Stimulated activated CD4-positive, alpha-beta T cell treated with anti-CD3 and anti-CD28 coated beads, Interleukin-2, amount 100 ng/mL, for 24 hours (primary cell): ENCODE measurements around the gene LCORL.
"Not testable (repeated sequence)": the region's sequence is repeated elsewhere in the genome, so short reads cannot be mapped to it uniquely, and the experiment has no call there.

Experiments
- DNase-seq, 2 donors: peaks; one replicate each; pipeline ENCODE4 v3.0.0-alpha.2; 2020

The LCORL gene

DNA sequence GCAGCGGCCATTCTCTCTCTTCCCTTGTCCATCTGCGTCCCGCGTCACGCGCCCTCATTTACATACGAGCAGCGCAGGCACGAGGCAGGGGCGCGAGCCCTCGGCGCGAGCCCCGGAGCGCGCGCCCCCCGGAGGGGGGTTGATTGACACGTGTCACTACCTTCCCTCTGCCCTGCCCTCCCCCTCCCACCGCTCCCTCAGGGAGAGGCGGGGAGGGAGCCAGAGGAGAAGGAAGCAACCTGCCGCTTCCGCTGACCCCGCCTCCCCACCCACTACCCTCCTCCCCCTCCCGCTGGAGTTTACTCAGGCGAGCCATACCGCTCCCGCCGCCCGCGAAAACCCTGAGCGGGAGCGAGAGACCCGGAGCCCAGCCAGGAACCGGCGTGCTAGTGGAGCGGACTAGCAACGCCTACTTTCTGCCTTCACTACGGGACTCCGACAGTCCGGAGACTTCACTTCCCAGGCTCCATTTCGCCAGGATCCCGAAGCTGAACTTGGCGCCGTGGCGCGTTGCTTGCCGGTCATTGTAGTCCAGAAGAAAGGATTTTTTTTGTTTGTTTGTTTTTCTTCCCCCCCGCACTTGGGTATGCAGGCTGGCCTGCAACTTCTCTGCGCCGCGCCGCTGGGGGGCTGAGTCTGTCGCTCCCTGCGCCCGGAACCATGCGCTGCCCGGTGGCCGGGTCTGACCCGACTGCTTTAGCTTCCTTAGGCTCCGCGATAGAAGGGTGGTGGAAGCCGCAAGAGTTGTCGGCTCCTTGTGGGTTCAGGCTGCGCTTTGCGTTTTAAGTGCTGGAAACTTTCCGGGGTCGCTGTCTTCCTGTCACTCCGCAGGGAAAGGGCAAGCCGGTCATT lies at the start of gene LCORL:
Gene LCORL, minus strand, starts transcription at position 36 of the 852 bp plus-strand sequence. Its CDS starts 4 bp downstream, at position 32.
- DNase-seq, result peak; percentile 85 to 86

DNA sequence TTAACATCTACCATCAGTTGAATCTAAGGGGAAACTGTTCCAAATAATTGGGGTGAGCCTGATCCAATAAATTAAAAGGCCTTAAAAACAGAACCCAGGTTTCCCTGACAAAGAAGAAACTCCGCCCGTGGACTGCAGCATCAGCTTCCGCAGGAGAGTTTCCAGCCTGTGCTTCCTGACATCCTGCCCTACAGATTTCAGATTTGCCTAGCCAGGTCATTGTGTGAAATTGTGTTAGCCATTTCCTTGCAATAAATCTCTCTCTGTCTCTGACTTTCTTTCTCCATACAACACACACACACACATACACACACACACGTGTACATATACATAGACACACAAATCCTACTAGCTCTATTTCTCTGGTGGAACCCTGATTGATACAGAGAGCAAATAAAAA lies 48.3 kb upstream of the LCORL start:
- no peak for DNase-seq

DNA sequence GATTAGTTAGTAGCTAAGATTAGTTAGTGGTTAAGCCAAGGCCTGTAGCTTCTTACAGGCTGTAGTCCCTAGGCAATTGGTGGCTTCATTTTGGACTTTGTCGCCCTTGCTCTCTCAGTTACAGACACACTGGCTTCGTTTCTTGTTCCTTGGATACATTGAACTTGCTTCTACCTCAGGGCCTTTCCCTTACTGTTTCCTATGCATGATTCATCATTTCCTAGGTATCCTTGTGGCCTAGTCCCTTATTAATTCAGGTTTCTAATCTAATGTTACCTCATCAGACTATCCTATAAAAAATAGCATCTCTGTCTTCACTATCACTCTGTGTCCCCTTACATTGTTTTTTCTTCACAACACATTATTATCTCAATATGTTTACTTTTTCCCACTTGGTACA lies 45.5 kb upstream of the LCORL start:
- DNase-seq, result no peak

DNA sequence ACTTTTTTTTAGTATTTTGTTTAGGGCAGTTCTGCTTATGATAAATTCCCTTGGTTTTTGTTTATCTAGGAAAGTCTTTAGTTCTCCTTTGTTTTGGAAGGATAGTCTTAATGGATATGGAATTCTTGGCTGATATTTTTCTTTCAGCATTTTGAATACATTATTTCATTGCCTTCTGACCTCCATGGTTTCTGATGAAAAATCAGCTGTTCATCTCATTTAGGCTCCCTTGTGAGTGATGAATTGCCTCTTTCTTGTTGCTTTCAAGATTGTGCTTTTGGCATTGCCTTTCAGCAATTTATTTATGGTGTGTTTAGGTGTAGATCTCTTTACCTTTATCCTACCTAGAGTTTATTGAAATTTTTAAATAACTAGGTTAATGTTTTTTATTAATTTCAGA lies 41.5 kb upstream of the LCORL start:
- DNase-seq, result no peak

DNA sequence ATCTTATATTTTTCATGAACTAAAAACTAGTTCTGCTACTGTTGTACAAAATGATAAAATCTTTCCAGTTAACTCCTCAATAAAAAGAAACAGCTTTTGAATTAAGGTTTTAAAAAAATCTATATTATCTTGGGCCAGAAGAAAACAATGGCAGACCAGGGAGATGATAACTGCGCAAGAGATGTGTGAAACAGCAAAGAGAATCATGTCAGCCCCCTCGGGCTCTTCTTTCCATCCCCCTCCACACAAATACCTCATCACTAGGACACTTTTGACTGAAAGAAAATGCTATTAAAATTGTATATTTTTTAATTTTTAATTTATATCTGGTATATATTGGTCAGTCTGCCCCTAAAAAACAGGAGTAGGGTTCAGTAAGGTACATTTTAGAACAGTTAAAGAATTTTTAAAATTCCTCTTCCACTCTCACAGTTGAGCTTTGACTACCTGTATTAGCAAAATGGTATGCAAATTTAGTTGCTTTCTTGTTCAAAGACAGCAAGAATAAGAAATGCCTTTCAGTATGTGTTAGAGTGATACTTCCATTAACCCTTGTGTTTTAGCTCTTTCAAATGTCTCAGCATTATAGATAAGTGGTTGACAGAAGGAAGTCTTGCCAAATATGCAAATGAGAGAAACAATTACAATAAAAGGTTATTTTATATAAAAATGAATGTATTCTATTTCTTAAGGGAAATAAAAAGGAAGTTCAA lies 36.4 kb upstream of the LCORL start:
- DNase-seq, result no peak

DNA sequence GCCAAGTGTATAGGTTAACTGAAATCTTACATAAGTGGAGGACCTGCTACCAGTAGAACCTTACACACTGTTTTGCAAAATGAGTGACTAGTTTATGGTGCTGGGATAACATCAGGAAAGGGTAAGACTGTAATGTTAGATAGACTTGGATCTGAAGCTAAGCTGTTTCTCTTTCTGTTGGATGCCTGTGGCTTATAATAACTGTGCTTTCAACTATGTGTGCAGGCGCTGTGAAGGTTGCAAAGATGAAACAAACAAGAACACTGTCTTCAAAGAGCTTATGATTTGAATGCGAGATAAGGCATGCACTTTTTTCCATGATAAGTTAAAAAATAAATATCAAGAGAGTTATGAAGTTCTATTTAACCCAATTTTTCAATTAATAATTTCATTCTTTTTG lies 34.5 kb upstream of the LCORL start:
- no peak for DNase-seq

DNA sequence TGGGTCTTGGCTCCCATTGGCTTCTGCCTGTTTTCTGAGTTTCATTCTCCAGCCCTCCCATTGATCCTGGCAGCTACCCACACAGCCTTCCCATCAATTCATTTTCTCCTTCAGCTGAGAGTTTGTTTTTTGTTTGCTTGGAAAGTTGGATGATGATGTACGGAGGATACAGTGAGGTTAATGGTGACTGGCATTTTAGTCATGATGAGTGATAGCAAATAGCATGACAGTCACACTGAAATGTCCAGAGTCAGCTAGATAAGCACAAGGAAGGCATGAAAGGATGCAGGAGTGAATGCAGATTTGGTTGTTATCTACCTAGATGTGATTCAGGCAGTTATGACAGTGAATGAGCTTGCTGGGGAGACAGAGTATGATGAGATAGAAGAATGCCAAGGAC lies 30.6 kb upstream of the LCORL start:
- DNase-seq, result no peak

DNA sequence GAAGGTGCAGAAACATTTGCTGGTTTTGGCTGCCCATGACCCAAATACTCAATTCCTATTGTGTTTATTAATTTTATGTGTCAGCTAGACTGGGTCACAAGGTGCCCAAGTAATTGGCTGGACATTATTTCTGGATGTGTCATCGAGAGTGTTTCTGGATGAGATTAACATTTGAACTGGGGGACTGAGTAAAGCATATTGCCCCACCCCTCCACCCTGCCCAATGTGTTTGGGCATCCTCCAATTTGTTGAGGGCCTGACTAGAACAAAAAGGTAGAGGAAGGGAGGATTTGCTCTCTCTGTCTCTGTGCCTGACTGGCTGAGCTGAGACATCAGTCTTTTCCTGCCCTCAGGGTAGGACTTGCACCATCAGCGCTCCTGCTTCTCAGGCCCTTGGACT lies 29.7 kb upstream of the LCORL start:
- no peak for DNase-seq

DNA sequence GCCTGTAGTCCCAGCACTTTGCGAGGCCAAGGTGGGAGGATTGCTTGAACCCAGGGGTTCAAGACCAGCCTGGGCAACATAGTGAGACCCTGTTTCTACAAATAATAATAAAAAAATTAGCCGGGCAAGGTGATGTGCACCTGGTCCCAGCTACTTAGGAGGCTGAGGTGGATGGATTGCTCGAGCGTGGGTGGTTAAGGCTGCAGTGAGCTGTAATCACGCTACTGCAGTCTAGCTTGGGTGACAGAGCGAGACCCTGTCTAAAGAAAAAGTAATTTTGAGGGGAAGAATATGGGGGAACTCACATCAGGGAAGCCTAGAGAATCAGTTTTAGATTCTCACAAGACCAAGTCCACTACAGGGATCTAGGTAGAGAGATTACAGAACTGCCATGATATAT lies 28.9 kb upstream of the LCORL start:
- DNase-seq, result no peak

DNA sequence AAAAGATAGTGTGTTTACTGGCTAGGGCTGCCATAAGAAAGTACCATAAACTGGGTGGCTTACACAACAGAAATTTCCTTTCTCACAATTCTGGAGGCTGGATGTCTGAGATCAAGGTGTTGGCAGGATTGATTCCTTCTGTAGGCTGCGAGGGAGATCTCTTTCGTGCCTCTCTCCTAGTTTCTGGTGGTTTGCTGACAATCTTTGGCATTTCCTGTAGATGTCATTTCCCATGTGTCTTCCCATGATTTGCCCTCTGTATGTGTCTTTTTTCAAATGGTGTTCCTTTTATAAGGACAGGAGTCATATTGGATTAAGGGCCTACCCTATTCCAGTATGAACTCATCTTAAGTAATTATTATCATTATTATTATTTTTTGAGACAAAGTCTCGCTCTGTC lies 27.9 kb upstream of the LCORL start:
- DNase-seq, result no peak

DNA sequence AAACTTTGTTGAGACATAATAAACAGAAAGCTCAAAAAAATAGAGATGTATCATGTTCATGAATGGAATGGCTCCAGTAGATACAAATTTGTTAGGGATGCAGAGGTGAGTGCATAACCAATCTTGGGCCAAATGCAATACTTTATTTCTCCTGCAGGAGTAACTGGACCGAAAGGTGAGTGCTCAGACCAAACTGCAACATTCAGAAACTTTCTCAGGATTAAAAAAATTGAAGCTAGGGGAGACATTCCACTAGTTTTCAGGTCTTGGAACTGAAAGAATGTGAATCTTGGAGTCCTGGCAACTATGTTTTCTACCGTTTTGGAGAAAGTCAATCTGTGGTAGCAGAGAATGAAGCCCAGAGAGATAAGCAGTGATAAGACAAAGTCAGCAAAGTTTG lies 21.2 kb upstream of the LCORL start:
- DNase-seq, result no peak

DNA sequence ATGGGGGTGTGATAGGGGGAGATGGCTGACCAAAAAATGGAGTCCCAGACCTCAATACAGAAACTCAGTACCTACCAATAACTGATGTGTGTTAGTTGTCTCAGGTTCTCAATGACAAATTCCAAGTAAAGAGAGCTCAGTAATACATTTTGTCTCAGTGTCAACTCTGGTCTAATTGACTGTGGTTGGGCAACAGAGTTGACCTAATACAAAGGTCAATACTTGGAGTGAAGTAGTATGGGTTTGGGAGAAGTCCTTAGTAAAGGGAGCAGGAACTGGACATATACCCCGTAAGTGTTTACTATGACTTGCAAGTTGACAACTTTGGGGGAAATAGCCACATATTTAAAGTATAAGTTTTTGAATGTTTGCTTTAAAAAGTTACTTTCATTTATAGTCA lies 20.5 kb upstream of the LCORL start:
- no peak for DNase-seq

DNA sequence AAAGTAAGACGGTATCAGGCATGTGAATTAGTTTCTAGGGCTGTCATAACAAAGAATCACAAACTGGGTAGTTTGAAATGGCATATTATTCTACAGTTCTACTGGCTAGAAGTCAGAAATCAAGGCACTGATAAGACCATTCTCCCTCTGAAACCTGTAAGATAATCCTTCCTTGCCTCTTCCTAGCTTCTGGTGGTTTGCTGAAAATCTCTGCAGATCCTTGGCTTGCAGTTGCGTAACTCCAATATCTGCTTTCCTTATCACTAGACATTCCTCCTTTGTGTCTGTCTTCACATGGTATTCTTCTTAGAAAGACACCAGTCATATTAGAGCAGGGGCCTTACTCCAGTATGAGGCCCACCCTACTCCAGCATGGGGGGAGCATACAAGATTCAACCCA lies 19.6 kb upstream of the LCORL start:
- no peak for DNase-seq

DNA sequence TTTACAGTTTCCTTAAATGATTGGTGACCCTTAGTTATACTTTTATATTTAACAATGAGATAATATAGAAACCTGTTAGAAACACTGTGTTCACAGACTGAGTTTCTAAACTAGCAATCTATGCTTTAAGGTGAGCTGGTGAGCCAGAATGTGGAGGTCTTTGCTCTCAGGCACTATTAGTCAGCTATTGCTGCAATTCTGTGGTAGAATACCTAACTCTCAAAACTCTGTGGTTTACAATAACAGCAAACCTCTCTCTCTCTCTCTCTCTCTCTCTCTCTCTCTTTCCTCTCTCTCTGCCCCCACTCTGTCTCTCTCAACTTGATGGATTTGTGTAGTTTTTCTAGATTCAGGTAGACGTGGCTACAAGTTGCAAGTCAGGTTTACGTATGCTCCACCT lies 17.6 kb upstream of the LCORL start:
- no peak for DNase-seq

DNA sequence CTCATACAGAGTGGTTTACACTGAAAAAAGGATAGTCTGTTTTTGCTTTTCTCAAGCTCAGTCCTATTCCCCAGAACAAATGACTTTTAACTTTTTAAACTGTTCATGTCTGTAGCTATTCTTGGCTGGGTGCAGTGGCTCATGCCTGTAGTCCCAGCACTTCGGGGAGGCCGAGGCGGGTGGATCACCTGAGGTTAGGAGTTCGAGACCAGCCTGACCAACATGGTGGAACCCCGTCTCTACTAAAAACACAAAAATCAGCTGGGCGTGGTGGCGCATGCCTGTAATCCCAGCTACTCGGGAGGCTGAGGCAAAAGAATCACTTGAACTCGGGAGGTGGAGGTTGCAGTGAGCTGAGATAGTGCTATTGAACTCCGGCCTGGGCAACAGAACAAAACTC lies 14.8 kb upstream of the LCORL start:
- not testable (repeated sequence) for DNase-seq

DNA sequence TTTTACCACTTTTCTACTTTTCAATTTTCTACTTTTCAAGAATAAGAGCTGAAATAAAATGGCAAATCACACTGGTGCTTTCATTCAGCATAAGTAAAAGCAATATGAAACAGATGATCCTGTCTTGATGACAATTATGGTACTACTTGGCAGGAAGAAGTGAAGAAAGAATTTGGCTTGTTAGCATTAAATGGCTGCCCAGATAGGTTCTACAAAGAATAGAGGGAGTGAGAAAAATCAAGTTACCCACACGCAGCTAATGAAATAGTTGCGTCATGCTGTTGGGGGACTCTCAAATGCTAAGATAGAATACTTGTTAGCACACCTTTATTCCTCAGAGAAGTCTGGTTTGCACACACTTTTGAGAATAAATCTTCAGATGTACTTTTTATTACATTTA lies 12.5 kb upstream of the LCORL start:
- DNase-seq, result no peak

DNA sequence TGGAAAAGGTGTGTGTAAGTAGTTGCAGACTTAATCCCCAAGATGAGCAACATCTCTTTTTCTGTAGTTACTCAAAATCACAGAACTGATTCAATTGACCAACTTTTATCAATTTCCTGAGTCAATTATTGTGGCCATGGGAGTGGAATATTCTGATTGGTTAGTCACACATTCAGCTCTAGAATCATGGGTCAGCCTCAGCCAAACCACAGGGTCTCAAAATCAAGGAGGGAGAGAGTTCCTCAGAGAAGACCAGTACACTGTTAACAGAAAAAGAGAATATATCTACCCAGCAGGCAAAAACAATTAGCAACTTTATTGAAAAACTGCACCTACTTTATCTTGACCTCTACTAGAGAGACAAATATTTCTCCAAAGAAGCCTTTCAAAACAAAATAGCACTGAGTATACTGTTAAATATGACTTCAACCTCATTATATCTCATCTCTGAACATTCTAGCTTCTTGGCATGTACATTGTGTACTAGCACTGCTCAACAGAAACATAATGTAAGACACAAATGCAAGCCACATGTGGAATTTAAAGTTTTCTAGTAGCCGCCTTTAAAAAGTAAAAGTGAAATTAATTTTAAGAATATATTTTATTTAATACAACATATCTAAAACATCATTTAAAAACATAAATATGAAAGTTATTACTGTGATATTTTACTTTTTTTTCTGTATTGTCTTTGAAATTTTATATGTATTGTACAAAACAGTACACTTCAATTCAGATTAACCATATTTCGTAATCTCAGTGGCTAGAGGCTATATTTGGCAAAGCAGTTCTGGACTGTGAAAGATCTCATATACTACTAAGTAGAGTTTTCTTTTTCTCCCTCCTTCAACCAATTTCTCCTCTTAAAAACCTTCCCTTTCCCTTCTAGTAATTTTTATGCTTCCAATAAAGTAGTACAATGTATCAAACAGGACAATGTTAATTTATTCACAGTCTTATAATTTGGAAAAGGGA lies 11.8 kb upstream of the LCORL start:
- DNase-seq, result no peak

DNA sequence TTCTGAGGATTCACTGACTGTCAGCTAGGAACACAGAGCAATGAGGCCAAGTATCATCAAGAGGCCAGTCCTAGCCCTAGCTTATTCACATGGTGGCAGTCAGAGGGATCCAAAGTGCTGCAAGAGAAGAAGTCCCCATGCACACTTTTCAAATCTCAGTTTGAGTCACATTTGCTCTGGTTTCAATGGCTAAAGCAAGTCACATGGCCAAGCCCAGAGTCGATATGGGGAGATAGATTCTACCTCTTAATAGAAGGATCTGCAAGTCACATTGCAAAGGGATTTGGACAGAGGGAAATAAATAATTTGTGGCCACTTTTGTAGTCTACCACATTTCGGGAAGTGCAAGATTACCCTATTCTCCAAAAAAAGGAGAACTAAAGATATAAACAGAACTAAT lies 3.7 kb upstream of the LCORL start:
- no peak for DNase-seq

DNA sequence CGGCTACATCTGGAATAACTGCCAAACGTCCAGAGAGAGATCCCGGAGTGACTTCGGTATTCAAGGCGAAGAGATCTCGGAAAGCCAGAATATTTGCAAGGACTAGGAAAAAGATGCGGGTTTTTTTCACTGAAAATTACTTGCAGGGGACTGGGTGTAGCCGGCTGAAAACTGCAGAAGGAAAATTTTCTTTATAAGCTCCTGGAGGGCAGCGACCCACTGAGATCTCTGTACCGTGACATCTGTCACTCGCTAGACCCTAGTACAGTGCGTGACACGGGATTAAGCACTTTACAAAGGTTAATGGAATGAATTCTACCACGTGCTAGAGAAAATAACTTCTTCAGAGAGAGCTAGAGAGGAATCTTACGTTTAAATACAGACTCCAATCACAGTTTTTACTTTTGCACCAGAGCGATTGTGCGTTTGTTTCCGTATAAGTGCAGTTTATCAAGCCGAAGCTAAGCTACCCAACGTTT lies 1.1 kb upstream of the LCORL start:
- DNase-seq, result no peak

DNA sequence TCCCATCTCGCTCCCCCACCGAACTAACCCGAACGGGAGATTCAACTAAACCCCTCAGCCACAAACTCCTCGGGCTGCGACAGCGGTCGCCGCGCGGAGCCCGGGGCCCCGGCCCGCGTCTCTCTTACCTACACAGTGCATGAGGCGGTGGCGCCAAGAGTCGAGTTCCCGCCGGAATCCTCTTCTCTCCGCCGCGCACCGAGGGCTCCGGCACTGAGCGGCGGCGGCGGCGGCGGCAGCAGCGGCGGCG lies 160 bp downstream of the LCORL start:
- no peak for DNase-seq

DNA sequence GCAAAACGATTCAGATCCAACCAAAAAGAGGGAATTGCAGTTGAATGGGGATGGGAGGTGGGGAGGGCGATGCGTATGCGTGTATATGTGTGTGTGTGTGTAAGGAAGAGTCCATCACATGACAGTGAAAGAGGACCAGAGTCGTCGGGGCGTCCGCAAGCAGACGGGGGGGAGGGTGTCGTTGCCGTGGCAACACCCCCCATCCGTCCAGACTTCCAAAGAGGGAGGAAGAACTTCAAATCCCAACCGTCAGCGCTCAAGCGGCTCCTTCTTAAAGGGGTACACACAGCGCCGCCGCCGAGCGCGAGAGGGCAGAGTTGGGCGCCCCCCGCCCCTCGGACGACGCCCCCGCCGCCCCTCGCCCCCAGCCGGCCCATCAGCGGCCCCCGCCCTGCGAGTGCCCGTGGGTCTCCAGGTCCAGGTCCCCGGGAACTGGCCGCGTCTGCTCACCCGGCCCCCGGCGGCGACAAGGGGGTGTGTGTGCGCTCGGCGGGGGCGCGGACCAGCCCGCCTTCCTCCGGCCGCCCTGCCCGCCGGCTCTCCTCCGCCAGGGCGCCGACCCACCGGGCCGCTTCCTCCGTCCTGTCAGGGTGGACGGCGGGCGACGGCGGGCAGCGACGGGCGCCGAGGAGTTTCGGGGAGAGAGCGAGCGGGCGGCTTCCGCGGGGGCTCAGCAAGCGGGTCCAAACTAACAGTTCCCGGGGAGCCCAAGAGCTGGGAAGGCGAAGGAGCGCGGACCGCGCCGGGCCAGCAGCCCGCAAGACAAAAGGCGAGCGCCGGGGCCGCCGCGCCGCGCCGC lies 685 bp downstream of the LCORL start:
- peak; percentile 41 to 44 for DNase-seq

DNA sequence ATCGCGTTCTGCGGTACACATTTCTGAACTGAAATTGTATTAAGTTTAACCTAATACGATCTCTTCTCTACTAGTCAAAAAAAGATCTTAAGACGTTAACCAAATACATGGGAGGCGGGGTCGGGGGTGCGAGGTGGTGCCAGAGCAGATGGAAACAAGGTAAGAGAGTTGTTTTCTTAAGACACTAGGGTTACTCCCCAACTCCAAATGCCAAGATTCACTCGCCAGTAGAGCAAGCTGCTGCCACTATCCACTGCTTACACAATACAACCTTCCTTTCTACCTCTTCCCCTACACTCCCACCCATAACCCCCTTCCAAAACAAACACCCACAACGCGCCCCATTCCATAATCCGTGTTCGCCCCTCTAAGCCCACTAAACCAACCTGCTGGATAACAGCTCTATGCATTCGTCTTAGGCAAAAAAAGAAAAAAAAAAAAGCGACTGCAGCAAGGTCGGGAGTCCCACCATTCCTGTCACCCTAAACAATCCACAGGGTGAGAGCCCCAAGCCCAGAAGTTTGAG lies 1.3 kb downstream of the LCORL start:
- DNase-seq, result peak; percentile 16 to 23
